Measurements from ENCODE around the gene CD7.

Gene CD7

DNA sequence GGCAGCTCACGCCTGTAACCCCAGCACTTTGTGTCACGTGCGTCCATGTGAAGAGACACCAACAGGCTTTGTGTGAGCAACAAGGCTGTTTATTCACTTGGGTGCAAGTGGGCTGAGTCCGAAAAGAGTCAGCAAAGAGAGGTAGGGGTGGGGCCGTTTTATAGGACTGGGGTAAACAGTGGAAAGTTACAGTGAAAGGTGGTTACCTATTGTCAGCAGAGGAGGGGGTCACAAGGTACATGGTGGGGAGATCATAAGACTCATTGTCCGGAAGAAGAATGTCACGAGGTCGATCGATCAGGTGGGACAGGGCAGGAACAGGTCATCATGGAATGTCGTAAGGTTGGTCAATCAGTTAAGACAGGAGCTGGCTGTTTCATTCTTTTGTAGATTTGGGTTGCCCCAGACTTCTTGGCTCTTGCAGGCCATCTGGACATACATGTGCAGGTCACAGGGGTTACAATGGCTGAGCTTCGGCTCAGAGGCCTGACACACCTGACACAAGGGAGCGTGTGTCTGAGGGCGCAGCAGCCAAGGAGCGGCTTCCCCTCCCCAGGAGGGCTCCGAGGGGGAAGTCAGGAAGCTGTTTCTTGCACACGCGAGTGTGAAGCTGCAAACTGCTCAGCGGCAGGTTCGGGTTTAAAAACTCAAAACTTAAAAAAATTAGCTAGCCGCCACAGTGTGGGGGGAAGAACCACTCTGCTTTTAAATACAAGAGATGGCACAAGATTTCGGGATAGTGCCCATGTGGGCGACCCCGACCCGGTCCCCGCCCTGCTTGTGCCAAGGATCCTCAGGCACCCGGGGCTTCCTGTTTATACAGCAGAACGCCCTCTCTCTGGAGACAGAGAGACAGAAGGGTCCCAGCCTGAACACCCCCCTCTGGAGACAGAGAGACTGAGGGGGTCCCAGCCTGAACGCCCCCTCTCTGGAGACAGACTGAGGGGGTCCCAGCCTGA, 29.2 kb upstream of the CD7 start:
- no peak for DNase-seq

DNA sequence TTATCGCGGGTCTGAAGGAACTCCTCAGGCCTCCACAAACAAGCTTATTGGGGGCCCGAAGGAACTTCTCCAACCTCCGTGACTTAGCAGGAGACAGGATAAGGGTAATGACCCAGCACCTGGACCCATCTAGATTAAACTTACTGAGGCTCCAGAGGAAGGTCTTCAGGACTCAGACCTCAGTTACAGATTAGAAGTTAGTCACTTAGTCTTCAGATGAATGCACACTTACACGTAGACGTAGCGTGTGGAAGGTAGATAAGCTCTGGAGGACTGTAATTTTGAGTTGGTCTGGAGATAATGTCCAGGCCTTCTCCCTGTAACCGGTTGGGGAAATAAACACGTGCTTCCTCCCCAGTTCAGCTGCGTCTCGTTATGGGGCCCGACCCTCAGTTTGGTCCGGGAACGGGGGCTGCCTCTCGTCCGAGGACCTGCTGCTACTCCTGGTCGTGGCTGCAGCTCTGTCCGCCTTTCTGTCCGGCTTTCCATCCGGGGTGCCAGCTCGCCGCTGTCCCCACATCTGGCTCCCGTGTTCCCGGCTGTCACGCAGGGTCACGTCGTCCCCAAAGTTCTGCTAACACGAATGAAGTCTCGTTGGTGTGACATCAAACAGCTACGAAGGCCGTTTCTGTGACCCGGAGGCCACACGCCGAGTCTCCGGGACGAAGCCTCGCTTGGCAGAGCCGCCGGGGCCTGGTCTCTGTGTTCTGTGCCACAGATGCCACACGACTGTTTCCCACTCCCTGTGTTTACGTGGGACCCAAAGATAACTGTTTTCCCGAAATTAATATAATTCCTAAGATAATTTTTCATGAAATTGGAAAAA, 28.0 kb upstream of the CD7 start:
- DNase-seq, result no peak

DNA sequence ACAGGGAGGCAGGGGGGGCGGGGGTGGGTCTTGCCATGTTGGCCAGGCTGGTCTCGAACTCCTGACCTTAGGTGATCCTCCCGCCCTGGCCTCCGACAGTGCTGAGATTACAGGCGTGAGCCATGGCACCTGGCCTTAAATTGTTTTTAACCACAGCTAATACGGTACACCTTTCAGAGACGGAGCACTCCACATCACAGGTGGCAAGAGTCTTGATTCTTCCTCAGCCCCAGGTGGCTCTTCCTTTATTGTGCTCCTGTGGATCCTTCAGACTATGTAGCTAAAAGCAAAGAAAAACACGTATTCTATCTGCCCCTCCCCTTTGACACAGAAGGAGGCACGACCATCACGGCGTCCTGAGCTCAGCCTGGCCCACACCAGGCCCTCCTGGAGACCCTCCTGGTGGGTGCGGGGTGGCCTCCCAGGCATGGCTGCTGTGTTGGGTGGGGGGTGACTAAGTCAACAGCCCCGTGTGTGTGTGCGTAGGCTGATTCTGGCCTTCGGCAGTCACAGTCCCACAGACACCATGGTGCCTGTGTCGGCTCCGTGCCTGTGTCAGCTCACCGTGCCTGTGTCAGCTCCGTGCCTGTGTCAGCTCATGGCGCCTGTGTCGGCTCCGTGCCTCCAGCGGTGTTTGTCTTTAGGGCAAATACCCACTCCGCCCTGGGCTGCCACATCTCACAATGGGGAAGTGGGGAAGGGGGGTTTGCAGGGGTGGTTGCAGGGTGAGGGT, 26.9 kb upstream of the CD7 start:
- no peak for DNase-seq

DNA sequence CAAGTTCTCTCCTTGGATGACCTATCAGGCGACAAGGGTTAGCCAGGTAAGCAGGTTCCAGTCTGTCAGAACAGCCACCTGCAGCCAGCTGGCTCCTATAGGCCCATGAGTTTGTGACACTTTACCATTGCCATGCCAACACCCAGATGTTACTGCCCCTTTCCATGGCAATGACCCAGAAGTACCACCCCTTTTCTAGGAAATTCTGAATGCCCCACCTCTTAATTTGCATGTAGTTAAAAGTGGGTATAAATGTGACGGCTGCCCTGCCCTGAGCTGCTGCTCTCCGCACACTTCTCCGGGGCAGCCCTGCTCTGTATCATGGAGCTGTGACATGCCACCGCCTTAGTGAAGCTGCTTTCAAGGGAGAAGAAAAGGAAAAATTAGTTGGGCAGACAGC, 26.2 kb upstream of the CD7 start:
- no peak for DNase-seq

DNA sequence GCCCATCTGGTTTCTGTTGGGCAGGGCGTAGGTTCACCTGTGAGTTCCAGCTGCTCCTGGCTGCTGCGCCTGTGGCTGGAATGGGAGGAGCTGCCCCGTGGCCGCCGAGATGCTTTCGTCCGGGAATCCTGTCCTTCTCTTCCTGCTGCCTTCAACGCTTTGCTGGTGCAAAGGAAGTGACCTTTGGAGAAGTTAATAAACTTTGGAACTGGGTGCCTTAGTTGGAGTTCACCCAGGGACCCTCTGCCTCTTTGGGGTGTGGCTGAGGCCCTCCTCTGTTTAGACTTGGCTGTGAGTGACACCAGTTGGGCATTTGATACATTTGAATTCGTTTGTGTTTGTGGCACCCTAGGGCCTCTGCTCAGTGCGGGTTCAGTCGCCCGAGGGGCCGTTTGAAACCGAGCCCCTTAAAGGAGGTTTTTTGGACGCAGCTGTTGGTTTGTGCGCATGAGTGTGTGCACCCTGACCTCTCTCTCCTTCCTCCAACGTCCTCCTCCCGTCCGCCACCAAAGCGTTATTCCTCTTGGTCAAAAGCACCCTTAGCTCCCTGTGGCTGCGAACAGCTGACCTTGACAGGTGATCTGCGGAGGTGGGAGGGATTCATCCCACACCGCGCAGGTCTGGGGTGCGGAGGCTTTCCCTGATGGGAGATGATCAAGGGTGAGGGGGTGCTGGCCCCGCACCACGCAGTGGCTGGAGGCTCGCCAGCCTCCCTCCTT, 25.1 kb upstream of the CD7 start:
- DNase-seq, result no peak

DNA sequence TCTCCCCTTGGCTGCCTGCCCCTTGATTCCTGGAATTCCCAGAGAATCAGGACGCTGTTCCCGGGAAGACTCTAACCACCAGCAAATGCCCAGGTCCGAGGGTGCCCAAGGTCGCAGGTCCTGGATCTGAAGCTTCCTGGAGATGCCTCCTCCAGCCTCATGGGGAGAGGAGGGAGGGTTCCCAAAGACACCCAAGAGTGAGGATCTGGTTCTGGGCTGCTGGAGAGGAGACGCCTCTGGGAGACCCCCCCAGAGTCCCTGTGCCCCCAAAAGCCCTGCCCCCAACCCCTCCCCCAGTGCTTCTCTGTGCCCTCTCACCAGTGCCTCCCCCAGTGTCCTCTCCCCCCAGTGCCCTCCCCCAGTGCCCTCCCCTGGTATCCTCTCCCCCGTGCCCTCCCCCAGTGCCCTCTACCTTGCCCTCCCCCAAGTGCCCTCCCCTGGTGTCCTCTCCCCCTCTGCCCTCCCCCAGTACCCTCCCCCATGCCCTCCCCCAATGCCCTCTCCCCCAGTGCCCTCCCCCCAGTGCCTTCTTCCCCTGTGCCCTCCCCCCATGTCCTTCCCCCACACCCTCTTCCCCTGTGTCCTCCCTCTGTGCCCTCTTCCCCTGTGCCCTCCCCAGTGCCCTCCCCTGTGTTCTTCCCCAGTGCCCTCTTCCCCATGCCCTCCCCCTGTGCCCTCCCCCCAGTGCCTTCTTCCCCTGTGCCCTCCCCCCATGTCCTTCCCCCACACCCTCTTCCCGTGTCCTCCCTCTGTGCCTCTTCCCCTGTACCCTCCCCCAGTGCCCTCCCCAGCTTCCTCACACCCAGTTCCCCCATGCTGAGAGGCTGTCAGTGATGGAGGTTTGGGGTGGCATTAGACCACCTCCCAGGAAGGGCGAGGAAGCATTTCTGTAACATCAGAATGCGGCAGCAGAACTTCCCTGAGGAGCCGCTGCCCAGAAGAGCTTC, 22.5 kb upstream of the CD7 start:
- no peak for DNase-seq

DNA sequence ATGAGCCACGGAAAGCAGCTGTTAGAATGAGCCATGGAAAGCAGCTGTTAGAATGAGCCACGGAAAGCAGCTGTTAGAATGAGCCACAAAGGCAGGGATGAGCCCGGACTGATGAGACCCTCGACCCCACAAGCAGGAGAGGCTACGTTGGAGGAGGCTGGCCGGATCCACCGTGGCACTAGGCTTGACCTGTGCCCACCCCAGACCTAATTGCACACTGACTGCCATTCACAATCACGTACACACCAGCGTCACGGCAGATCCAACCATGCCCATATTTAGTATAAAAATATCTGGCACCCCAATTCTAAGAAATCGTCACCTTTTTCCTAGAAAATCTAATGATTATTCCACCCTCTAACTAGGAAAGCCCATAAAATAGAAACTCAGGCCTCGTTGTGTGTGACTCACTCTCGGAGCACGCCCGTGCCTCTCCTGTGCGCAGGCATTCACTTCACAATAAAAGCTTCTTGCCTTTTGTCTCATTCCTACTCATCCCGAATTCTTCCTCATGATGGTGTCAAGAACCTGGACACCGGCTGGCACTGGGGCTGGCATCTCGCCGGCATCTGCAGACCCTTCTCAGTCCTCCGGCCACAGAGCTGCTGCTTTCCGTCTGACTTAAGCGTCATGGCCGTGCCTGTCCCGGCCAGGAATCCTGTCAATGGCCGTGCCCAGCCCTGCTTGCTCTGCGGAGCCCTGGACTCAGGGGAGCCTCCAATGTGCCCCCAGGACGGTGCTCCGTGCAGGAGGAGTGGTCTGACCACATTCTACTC, 21.6 kb upstream of the CD7 start:
- DNase-seq, result no peak

DNA sequence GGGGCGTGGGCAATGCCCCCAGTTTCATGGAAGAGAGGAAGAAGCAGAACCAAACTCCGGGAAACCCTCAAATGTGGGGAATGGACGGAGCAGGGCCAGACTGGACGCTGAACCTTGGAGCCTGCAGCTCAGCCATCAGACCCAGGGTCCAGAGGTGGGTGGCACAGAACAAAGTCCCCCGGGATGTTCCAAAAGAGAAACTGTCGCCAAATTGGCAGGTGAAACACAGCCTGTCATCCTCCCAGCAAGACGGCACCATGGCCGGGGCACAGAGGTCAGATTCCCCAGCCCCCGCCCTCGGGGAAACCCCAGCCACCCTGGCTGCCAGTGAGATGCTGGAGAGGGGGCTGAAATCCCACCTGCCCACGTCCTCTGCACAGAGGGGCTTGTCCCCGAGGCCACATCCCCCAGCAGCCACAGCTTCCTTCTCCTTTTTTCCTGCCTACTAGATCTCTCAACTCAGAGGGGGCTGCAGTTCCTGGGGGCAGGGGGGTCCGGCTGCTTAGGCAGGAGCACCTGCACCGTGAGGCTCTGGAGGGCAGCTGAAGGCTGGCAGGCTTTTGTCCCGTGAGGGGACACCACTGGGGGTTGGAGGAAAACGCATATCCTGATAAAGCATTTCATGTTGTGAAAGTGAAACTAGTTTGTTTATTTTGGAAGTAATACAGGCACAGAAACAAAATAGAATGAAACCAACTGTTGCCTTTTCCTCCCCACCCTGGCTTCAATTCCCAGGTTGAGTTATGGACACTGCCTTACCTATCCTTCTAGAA, 17.4 kb upstream of the CD7 start:
- no peak for DNase-seq

DNA sequence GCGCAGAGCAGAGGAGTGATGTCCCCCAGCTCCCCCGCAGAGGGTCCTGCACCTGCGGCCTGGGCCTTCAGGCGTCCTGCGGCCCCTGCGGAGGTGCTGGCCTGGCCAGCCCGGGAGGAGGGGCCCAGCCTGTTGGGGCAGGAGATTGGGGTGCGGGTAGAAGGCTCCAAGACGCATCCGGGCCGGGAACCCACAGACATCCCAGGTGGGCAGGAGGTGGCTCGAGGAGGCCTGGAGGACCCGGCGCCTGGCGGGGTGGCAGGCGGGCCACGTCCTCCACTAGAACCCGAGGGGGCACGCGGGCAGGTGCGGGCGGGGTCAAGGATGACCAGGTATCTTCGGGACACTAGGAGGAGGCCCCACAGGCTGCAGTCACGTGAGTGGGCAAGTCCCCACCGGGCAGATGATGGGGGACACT, 16.8 kb upstream of the CD7 start:
- DNase-seq, result no peak

DNA sequence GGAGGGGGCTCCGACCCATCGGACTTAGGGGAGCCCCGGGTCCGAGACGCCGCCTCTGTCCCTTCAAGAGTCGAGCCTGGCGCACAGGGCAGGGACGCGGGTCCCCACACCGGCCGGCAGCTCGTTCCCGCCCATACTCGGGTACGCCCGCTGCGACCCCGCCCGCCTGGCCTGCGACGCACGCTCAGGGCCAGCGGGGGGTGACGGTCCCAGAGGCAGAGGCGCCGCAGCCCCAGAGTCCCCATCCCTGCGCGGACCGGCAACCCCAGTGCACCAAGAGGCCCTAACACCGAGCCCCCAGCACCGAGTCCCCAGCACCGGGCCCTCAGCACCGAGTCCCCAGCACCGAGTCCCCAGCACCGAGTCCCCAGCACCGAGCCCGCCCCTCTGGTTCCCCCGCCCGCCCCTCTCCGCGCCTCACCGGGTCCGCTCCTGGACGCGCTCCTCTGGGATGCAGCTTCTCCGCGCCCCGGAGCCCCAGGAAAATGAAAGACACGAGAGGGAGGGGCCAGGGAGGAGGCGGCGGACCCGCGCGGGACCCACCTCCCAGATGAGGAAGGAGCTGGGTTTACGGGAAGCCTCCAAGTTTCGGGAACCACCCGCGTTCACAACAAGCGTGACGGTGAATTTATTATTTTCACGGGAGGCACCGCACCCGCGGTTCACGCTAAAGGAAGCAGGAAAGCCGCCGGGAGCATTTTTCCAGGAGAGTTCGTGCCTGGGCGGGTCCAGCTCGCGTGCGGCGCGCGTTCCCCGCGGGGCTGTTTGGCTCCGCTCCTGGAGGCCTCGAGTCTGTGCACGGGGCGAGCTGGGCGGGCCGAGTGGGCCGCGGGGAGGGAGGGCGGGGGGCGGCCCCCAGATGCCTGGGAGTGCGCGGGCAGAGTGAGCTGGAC, 16.1 kb upstream of the CD7 start, which contains the start of gene SECTM1:
Gene SECTM1, minus strand, starts transcription at position 488 of the 893 bp plus-strand sequence. CDS start 6,526 bp downstream, outside the sequence.
- DNase-seq, result peak; percentile 32

DNA sequence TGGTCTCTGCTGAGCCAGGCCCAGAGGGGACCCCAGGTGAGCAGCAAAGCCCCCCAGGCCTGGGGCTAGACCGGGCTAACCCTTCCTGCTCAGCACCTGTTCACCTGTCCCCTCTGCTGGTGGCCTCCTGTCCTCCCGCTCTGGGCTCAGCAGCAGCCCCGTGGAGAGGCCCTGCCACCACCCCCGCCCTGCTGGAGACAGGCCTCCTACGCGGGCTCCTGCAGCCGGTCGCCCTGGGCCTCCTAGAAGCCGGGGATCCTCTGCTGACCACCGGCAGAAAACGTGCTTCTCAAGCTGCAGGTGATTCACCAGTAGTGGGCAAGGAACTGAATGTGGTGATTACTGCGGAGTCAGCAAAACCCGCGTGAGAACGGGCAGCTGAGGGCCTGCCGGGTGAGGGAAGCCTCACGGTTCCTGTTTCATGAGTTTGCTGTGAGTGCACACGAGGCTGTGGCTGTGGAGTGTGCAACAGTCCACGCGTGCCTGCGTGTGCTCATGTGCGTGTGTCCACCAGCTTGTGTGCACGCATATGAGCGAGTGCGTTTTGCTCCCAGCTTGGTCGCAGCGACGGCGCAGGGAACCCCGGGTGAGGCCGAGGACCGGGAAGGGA, 15.4 kb upstream of the CD7 start:
- peak; percentile 67 for DNase-seq

DNA sequence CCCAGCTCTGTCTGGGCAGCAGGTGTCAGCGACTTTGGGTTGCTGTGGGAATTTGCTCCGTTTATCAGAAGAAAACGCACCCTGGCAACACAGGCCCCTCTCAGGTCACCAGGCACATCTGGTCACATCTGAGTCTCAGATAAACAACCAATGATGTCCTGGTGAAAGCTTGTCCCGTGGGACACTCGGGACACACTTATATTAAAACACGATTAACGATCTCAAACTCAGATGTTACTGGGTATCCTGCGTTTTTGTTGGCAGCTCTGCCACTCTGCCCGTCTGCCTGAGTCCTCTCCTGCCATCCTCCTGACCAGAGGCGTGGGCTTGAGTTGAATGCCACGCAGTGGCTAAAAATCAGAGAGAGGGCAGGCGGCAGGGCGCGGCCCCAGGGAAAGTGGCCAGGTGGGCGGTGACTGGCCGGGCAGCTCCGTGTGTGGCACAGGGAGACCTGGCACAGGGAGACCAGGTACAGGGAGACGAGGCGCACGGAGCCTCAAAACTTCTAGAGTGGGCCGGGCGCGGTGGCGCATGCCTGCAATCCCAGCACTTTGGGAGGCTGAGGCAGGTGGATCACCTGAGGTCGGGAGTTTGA, 14.0 kb upstream of the CD7 start:
- no peak for DNase-seq

DNA sequence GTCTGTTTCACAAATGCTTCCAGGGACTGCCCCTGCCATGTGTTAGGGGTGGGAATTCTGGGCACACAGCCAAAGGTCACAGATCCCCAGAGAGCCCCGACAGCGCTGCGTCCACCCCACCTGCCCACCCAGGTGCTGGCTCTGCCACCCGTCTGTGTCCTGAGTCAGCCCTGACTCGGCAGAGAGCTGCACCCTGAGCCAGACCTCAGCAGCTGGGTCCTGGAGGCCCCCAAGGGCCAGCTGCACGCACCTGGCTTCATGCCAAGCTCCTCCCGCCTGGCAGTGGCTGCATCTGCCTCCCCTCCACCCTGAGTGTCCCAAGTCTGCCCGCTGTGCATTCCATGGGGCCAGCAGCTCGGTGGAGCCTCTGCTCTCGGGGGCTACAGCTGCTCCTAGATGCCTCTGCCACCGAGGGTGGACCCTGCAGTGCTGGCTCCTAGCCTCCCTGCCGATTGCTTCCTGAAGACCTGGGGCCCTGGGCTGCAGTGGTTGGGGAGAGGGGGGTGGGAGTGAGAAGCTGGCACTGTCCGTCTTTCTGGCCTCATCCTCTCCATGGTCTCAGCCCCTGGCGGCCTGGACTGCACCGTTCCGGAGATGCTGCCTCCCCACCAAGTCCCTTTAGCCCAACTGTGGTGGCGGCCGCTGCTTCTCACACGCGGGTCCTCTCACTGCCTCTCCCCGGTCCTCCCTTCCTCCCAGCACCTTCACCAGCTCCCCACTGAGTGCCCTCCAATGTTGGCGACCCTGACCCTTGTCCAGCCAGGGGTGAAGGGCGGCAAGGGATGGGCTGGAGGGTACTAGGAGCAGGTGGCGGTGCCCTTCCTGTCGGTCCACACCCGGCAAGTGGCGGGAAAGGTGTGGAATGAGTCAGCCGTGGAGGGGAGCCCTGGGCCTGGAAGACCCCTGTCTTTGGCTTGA, 13.2 kb upstream of the CD7 start:
- DNase-seq, result no peak

DNA sequence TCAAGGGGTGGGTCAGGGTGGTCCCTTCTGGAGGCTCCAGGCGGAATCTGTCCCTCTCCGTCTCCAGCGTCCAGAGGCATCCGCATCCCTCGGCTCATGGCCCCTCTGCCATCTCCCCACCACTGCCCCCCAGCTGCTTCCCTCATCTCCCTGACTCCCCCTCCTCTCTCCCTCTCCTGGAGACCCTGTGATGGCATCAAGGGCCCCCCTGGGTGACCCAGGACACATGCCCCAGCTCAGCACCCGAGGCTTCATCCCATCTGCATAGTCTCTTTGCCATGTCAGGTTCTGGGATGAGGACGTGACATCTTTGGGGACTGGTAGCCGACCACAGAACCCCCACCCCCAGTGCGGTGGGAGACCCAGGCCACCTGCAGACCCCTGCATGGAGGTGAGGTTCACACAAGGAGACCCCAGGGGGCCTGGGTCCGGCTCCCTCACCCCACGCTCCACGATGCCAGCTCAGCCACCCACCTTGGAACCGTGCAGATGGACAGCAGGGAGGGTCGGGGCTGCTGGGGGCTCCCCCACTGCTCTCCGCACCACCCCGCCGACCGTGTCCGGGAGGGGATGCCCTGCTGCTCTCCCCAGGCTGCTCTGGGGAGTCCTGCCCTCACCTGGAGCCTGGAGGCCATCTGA, 12.4 kb upstream of the CD7 start:
- DNase-seq, result no peak

DNA sequence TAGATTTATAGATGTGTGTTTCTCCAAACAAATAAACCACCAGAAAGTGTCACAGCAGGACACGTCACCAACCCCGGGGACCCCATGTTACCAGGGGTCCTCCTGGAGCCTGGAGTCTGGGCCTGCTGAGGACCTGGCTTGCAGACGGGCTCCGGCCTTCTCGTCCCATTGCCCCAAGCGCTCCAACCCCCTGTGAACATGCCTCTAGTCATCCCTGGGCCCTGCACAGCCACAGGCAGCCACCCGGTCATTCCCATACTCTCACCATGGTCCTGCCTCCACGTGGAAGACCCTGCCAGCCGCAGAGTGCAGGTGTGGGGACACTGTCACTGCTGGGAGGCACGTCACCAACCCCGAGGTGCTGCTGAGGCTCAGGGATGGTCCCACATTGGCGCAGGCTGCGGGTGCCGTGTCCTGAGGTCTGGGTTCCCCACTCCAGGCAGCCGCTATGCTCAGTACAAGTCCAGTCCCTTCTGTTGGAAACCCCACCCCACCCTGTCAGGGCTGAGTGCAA, 11.6 kb upstream of the CD7 start:
- no peak for DNase-seq
